ENCODE results near the gene CD2.

Gene CD2

DNA sequence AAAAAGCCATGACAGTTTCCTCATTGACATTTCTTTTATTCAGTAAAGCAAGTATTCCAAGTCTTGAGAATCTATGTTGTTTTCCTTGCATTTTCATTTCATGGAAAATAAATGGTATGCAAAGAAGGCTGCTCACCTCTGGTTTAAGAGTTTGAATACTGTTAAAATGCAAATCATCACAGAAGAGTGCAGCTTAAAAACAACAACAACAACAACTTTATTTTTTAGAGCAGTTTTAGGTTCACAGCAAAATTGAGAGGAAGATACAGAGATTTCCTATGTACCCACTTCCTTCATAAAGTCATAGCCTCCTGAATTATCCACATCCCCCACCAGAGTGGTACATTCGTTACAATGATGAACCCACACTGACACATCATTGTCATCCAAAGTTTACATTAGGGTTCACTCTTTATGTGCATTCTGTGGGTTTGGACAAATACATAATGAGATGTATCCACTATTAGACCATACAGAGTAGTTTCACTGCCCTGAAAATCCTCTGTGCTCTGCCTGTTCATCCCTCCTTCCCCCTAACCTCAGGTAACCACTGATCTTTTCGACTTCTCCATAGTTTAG lies 39.2 kb downstream of the CD2 start:
- H3K27me3 ChIP-seq (replicated peaks; ENCODE audit: insufficient read depth, low read length): no peaks in the 10 kb centered on the region
- no peak overlapping the region for H3K4me3 ChIP-seq (ENCODE audit: low read length)

GRCh38 chr1:116794371-116794770 lies 40.1 kb downstream of the CD2 start:
- no peak overlapping the region for H3K27ac ChIP-seq (ENCODE audit: low read length)
- H3K36me3 ChIP-seq (replicated peaks; ENCODE audit: insufficient read depth, low read length): no peaks in the 10 kb centered on the region
- H3K9me3 ChIP-seq (replicated peaks; ENCODE audit: insufficient read depth, low read length): no peaks in the 10 kb centered on the region
- H4K20me1 ChIP-seq (ENCODE audit: insufficient read depth, low read length): no peaks in the 10 kb centered on the region
- no peak for DNase-seq
- TF ChIP-seq EZH2 (optimal IDR thresholded peaks at IDR 0.05; ENCODE audit: low read depth, low read length) (no peak), EZH2phosphoT487 (IDR thresholded peaks at IDR 0.05; ENCODE audit: low read length) (no peak)
- TF ChIP-seq, protein P1, sequence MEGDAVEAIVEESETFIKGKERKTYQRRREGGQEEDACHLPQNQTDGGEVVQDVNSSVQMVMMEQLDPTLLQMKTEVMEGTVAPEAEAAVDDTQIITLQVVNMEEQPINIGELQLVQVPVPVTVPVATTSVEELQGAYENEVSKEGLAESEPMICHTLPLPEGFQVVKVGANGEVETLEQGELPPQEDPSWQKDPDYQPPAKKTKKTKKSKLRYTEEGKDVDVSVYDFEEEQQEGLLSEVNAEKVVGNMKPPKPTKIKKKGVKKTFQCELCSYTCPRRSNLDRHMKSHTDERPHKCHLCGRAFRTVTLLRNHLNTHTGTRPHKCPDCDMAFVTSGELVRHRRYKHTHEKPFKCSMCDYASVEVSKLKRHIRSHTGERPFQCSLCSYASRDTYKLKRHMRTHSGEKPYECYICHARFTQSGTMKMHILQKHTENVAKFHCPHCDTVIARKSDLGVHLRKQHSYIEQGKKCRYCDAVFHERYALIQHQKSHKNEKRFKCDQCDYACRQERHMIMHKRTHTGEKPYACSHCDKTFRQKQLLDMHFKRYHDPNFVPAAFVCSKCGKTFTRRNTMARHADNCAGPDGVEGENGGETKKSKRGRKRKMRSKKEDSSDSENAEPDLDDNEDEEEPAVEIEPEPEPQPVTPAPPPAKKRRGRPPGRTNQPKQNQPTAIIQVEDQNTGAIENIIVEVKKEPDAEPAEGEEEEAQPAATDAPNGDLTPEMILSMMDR (IDR thresholded peaks at IDR 0.05; ENCODE audit: low read length): no peak
- H3K9ac ChIP-seq (ENCODE audit: low read length): no peak overlapping the region
- H3K27me3 ChIP-seq (replicated peaks; ENCODE audit: insufficient read depth, low read length): no peaks in the 10 kb centered on the region
- H3K79me2 ChIP-seq (ENCODE audit: low read length): no peaks in the 10 kb centered on the region
- H2AFZ ChIP-seq (ENCODE audit: low read length): no peak overlapping the region
- H3K9me2 ChIP-seq (replicated peaks; ENCODE audit: insufficient read depth, low read length): no peaks in the 10 kb centered on the region
- H3K4me3 ChIP-seq (ENCODE audit: low read length): no peak overlapping the region
- no peaks in the 10 kb centered on the region for H3K4me1 ChIP-seq (ENCODE audit: low read length)
- H3K4me2 ChIP-seq (ENCODE audit: low read depth, low read length): no peak overlapping the region
- H3F3A ChIP-seq (ENCODE audit: insufficient read depth, low read length): no peaks in the 10 kb centered on the region

More for the DNA sequence above, 39.2 kb downstream of the CD2 start:
- Histone ChIP-seq H3K36me3 (replicated peaks; ENCODE audit: insufficient read depth, low read length) (no peaks in the 10 kb centered on the region), H3F3A (ENCODE audit: insufficient read depth, low read length) (no peaks in the 10 kb centered on the region), H3K9me3 (replicated peaks; ENCODE audit: insufficient read depth, low read length) (no peaks in the 10 kb centered on the region), H3K79me2 (ENCODE audit: low read length) (no peaks in the 10 kb centered on the region), H3K9me2 (replicated peaks; ENCODE audit: insufficient read depth, low read length) (no peaks in the 10 kb centered on the region), H3K4me1 (ENCODE audit: low read length) (no peaks in the 10 kb centered on the region), H4K20me1 (ENCODE audit: insufficient read depth, low read length) (no peaks in the 10 kb centered on the region), H2AFZ (ENCODE audit: low read length) (no peak overlapping the region), H3K4me2 (ENCODE audit: low read depth, low read length) (no peak overlapping the region), H3K9ac (ENCODE audit: low read length) (no peak overlapping the region), H3K27ac (ENCODE audit: low read length) (no peak overlapping the region)
- no peak for DNase-seq
- TF ChIP-seq EZH2phosphoT487 (IDR thresholded peaks at IDR 0.05; ENCODE audit: low read length) (no peak), EZH2 (optimal IDR thresholded peaks at IDR 0.05; ENCODE audit: low read depth, low read length) (no peak)
- TF ChIP-seq, protein P1 (IDR thresholded peaks at IDR 0.05; ENCODE audit: low read length): no peak

- no peaks in the 10 kb centered on the region for H3K27me3 ChIP-seq (replicated peaks; ENCODE audit: insufficient read depth, low read length)
- H3K9ac ChIP-seq (ENCODE audit: low read length): no peak overlapping the region
- no peak for DNase-seq
- no peak overlapping the region for H3K4me3 ChIP-seq (ENCODE audit: low read length)
- no peak overlapping the region for H3K27ac ChIP-seq (ENCODE audit: low read length)
- H3K4me2 ChIP-seq (ENCODE audit: low read depth, low read length): no peak overlapping the region
- H3F3A ChIP-seq (ENCODE audit: insufficient read depth, low read length): no peaks in the 10 kb centered on the region
- H4K20me1 ChIP-seq (ENCODE audit: insufficient read depth, low read length): no peaks in the 10 kb centered on the region
- no peaks in the 10 kb centered on the region for H3K4me1 ChIP-seq (ENCODE audit: low read length)
- no peaks in the 10 kb centered on the region for H3K9me2 ChIP-seq (replicated peaks; ENCODE audit: insufficient read depth, low read length)
- H3K79me2 ChIP-seq (ENCODE audit: low read length): no peaks in the 10 kb centered on the region
- H2AFZ ChIP-seq (ENCODE audit: low read length): no peak overlapping the region
- TF ChIP-seq EZH2 (optimal IDR thresholded peaks at IDR 0.05; ENCODE audit: low read depth, low read length): no peak
- no peak for TF ChIP-seq EZH2phosphoT487 (IDR thresholded peaks at IDR 0.05; ENCODE audit: low read length)
- TF ChIP-seq, protein P1 (IDR thresholded peaks at IDR 0.05; ENCODE audit: low read length): no peak
- H3K36me3 ChIP-seq (replicated peaks; ENCODE audit: insufficient read depth, low read length): no peaks in the 10 kb centered on the region
- H3K9me3 ChIP-seq (replicated peaks; ENCODE audit: insufficient read depth, low read length): no peaks in the 10 kb centered on the region
These were observed 40.7 kb downstream of the CD2 start for GRCh38 chr1:116794804-116795481.
